CD4-positive, alpha-beta T cell treated with Interleukin-12 subunit alpha and Interleukin-12 subunit beta, for 1 hour (primary cell): ENCODE results near the gene TAS2R50.
A peak's percentile ranks its signal among the peaks of the same experiment; 100 is the strongest.
"Not testable (repeated sequence)": the region's sequence is repeated elsewhere in the genome, so short reads cannot be mapped to it uniquely, and the experiment has no call there.

Experiments used
- DNase-seq: peaks from one replicate; pipeline ENCODE4 v3.0.0-alpha.2; 2020

The TAS2R50 gene

DNA sequence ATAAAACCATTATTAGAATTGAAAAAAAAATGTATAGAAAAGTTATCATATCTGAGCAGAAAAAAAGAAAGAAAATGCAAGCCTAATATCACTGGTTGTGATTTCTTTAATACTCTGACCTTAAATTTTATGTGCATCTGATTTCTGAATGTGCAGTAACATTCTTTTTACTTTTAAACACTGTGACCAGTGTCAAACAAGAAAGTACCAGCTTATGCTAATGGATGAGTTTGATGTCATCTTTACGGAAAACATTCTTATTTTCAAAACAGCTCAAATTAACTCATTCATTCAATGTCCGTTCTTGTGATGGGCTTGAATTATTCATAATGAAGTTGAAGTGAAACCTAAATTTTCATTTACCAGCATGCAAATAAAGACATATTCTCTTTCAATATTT, at the start of gene TAS2R50:
Gene TAS2R50 (minus strand): TSS at position 101 of the 400 bp plus-strand sequence. CDS start 52 bp downstream, at position 49.
- no peak for DNase-seq

- DNase-seq = not testable (repeated sequence)
Measured at GRCh38 chr12:11033959-11034358, 47.2 kb upstream of the TAS2R50 start.

- no peak for DNase-seq
Measured at GRCh38 chr12:11031307-11031706, 44.6 kb upstream of the TAS2R50 start, which contains the start of gene TAS2R31. TAS2R31 (minus strand) TSS chr12:11031407; CDS start chr12:11031335, 72 bp downstream.

GRCh38 chr12:11026118-11026517, 39.4 kb upstream of the TAS2R50 start:
- no peak for DNase-seq

DNA sequence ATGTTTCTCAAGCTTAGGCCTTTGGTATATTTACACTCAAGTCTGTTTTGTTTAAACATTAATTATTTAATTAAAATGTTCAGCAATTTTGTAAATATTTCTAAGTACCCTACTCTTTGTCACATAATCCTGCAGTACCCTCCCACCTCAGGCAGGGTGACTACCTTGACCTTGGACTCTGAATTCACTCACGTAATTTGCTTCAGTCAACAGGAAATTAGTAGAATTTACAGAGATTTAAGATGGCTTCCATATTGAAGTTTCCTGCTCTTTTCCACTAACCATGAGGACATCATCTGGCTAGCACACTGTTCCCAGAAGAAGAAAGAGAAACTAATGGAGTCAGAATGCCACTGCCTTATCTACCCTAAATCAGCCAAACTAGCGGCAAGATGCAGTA, 36.7 kb upstream of the TAS2R50 start:
- no peak for DNase-seq

DNA sequence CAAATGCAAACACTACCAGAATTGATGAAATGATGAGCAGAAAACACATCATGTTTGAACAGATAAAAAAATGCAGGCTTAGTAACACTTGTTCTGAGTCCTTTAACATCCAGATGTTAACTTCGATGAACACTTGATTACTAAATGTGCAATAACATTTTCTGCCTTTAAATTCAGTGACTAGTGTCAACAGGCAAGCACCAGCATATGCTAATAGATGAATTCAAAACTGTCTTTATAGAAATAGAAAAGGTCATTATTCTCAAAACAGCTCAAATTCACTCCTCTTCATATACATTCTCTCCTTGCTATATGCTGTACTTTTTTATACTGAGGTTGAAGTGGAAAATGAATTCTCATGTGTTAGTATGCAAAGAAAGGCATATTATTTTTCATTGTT, 35.8 kb upstream of the TAS2R50 start, which contains the start of gene TAS2R19:
Gene TAS2R19 (minus strand): TSS at position 101 of the 400 bp plus-strand sequence. CDS start 49 bp downstream, at position 52.
- DNase-seq = no peak

GRCh38 chr12:11016937-11017336, 30.2 kb upstream of the TAS2R50 start:
- DNase-seq = no peak

- DNase-seq = no peak
Measured at GRCh38 chr12:11015775-11016430, 29.2 kb upstream of the TAS2R50 start.

GRCh38 chr12:11014234-11014633, 27.5 kb upstream of the TAS2R50 start:
- no peak for DNase-seq

DNA sequence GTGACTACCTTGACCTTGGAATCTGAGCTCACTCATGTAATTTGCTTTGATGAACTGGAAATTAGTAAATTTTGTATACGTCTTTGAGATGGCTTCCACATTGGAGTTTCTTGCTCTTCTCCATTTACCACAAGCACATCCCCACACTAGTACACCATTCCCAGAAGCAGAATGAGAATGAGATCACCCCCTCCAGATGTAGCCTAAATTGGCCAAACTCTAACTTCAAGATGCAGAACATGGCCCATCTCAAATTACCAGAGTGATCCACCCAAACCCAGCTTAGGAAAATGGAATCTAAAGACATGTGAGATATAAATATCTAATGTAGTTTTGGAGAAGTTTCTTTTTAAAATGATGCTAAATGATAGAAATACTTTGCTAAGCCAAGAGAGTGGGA, 20.9 kb upstream of the TAS2R50 start:
- no peak for DNase-seq

GRCh38 chr12:10998204-10998603, 11.5 kb upstream of the TAS2R50 start, which contains the start of gene TAS2R20:
TAS2R20 (minus strand) TSS chr12:10998304; CDS start chr12:10997875, 429 bp downstream.
- no peak for DNase-seq

DNA sequence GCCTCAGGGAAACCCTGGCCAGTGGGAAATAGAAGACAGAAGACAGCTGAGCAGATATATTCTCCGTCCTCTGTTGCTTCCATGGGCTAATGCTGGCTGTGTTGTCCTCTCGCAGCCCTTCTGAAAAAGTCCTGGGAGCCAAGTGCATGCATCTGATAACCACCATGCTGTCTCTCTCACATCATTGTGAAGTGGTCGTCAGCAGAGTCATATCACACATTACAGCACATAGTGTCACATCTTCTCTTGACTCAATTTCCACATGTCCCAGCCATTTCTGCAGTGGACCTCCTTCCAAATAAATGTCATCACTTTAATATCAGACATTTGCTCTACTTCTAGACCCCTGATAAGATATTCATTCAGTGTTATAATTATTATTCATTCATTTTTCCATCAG, 7.6 kb upstream of the TAS2R50 start:
- no peak for DNase-seq

DNA sequence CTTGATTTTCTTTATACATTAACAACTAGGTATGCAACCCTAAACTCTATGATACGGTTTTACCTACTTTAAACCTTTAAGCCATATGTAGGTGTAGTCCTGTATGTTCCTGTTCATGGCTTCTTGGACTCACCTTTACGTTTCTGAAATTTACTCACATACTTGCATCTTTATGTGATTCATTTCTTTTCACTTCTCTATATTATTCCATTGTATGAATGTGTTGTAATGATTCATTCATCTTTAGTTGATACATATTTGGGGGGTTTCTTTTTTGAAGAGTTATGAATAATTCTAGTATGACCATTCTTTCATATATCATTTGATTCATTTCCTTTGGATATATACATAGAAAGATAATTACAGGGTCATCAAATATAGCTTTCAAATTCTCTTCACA, 2.4 kb upstream of the TAS2R50 start:
- DNase-seq = no peak

GRCh38 chr12:10982244-10982643, 4.5 kb downstream of the TAS2R50 start:
- peak; percentile 61 for DNase-seq

DNA sequence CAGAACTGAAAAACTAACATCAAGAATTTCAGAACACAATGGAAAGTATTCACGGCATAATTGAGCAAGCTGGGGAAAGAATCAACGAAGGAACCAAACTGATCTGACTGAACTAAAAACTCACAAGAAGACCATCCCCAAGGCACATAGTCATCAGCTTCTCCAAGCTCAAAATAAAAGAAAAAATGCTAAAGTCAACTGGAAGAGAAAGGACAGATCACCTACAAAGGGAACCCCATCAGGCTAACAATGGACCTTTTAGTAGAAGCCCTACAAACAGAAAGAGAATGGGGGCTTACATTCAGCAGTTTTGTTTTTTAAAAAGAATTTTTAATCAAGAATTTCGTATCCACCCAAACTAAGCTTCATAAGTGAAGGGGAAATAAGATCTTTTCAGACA, 11.7 kb downstream of the TAS2R50 start:
- DNase-seq = no peak

- DNase-seq = no peak
Measured at GRCh38 chr12:10968765-10969456, 17.8 kb downstream of the TAS2R50 start.

DNA sequence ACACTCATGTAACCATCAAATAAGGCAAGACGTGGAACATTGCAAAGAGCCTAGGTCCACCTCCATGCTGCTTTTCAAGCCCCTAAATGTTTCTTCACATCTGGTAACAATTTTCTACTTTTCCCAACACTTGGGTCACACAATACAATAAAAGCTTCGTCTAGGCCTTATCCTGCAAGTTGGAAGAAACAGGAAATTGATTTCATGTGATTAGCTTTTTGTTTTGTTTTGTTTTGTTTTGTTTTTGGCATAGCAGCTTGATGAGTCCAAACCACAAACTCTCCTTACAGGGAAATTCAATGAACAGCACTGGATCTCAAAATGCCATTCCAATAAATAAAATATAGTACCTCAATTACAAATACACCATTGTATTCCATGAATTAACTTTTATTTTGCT, 19.3 kb downstream of the TAS2R50 start:
- DNase-seq = no peak

DNA sequence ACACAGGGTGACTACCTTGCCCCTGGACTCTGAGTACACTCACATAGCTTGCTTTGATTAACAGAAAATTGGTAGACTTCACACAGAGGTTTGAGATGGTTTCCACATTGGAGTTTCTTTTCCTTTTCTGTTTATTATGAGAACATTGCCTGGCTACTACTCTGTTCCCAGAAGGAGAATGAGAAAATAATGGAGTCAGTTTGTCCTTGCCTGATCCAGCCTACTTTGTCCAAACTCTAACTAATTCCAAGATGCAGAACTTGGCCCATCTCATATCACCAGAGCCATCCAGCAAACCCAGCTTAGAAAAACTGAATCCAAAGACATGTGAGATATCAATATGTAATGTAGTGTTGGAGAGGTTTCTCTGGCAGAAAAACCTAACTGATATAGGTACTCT, 20.4 kb downstream of the TAS2R50 start:
- DNase-seq = no peak

GRCh38 chr12:10965476-10965875, 21.2 kb downstream of the TAS2R50 start:
- DNase-seq = no peak

DNA sequence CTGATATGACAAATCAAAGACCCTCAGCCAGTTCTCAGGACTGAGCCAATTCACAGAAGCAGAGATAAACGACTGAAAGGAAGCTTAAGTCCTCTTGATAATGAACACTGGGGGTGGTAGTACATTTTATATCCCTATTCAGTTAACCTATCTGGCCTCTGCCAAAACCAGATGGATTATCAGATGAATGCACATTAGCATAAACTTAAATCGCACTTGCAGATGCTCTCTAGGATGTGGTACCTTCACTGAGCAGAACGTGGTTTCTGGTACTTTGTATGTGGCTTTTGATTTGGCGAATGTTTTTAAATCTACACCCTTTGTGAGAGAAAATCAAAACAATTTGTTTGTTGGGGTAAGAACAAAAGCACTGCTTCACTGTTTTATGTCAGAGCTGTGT, 26.5 kb downstream of the TAS2R50 start:
- peak; percentile 22 for DNase-seq

GRCh38 chr12:10959804-10960203, 26.9 kb downstream of the TAS2R50 start:
- DNase-seq = peak; percentile 20

DNA sequence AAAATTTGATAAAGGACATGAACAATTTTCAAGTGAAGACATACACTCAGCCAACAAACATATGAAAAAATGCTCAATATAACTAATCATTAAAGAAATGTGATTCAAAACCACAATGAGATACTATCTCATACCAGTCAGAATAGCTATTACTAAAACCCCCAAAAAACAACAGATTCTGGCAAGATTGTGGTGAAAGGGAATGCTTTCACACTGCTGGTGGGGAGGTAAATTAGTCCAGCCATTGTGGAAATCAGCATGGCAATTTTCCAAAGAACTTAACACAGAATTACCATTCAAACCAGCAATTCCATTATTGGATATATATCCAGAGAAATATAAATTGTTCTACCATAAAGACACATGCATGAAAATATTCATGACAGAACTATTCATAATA, 29.0 kb downstream of the TAS2R50 start:
- no peak for DNase-seq

DNA sequence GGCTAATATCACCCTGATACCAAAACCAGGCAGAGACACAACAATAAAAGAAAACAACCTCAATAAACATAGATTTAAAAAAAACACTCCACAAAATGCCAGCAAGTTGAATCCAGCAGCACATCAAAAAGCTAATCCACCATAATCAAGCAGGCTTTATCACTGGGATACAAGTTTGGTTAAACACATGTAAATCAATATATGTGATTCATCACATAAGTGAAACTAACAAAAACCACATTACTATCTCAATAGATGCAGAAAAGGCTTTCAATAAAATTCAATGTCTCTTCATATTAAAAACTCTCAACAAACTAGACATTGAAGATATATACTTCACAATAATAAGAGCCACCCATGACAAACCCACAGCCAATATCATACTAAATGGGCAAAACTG, 30.6 kb downstream of the TAS2R50 start:
- no peak for DNase-seq

GRCh38 chr12:10952645-10953044, 34.1 kb downstream of the TAS2R50 start:
- DNase-seq = no peak
